Measurements from ENCODE around the gene OR5AL1.
"Not testable (repeated sequence)": the region's sequence is repeated elsewhere in the genome, so short reads cannot be mapped to it uniquely, and the experiment has no call there.

OR5AL1 gene

DNA sequence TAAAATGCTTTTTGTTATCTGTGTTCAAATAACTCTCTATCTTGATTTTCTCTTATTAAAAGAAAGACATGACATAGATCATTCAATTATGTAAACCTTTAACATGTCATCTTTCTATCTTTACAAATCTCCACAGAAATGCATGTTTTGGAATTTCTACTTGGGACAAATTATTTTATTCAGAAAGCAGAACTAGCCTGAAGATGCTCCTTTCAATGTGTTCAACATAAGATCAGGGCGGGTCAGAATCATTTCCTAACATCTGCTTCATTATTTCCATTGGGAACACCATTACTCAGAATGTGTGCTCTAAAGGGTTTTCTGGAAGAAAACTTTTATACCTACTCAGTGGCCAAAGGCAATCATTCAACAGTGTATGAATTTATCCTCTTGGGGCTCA, at the start of gene OR5AL1:
OR5AL1 (plus strand) TSS at position 301 of the 400 bp plus-strand sequence.
- in situ Hi-C loops (cut with MboI; ENCODE audit: low pct_unique_long_range_greater_than_20kb, low sequenced_read_pairs, unreplicated experiment), result no loop called here
- TF ChIP-seq, protein P1, sequence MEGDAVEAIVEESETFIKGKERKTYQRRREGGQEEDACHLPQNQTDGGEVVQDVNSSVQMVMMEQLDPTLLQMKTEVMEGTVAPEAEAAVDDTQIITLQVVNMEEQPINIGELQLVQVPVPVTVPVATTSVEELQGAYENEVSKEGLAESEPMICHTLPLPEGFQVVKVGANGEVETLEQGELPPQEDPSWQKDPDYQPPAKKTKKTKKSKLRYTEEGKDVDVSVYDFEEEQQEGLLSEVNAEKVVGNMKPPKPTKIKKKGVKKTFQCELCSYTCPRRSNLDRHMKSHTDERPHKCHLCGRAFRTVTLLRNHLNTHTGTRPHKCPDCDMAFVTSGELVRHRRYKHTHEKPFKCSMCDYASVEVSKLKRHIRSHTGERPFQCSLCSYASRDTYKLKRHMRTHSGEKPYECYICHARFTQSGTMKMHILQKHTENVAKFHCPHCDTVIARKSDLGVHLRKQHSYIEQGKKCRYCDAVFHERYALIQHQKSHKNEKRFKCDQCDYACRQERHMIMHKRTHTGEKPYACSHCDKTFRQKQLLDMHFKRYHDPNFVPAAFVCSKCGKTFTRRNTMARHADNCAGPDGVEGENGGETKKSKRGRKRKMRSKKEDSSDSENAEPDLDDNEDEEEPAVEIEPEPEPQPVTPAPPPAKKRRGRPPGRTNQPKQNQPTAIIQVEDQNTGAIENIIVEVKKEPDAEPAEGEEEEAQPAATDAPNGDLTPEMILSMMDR (IDR thresholded peaks at IDR 0.05; ENCODE audit: extremely low read depth, insufficient read depth, missing control alignments), result no peak
- no peak for DNase-seq (ENCODE audit: low spot score)

DNA sequence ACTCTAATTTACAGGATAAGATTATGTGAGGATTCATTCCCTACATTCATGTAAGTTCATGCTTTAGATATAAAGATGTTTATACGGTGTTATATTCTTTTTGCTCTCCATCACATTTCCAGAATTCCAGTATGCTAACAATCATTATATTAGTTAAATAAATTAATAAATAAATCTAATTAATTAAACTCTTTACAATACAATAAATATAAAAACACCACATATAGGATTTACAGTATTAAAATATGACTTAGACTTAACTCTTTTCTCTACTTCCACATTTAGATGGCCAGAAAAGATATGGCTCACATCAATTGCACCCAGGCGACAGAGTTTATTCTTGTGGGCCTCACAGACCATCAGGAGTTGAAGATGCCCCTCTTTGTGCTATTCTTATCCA, 37.2 kb upstream of the OR5AL1 start, which contains the start of gene OR8U1:
OR8U1 (plus strand) TSS at position 301 of the 400 bp plus-strand sequence; CDS start at position 301, 0 bp downstream.
- TF ChIP-seq, protein P1 (IDR thresholded peaks at IDR 0.05; ENCODE audit: extremely low read depth, insufficient read depth, missing control alignments), result no peak
- in situ Hi-C loops (cut with MboI; ENCODE audit: low pct_unique_long_range_greater_than_20kb, low sequenced_read_pairs, unreplicated experiment), result no loop called here
- no peak for DNase-seq (ENCODE audit: low spot score)

DNA sequence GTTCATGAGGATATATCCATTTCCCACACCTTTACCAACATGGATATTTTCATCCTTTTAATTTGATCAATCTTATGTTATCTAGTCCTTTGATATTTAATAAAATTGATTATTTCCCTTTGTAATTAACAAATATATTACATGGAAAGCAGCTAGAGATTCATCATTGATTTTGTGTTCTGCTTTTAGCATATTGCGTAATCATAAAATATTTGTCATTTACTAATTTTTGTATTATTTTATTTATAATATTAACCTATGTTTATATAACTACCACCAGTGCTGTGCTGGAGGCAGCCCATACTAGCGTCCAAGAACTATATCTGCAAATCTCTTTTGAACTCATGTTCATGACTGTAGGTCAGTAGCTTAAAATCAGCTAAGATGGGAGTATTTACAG, 32.4 kb upstream of the OR5AL1 start:
- TF ChIP-seq, protein P1 (IDR thresholded peaks at IDR 0.05; ENCODE audit: extremely low read depth, insufficient read depth, missing control alignments), result no peak
- in situ Hi-C loops (cut with MboI; ENCODE audit: low pct_unique_long_range_greater_than_20kb, low sequenced_read_pairs, unreplicated experiment), result no loop called here
- DNase-seq (ENCODE audit: low spot score), result no peak

DNA sequence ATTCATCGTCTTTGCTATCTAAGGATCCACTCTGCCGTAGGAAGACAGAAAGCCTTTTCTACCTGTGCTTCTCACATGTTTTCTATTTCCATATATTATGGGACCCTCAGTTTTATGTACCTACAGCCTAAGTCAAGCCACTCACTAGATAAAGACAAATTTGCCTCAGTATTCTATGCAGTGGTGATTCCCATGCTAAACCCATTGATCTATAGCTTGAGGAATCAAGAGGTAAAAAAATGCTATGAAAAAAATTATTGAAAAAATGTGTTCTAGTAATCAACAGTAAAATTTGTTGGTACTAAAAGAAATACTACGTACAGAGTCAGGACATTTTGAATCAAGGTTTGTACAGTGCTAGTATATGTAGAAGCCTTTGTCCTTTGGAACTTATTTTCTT, 18.1 kb upstream of the OR5AL1 start:
- TF ChIP-seq, protein P1 (IDR thresholded peaks at IDR 0.05; ENCODE audit: extremely low read depth, insufficient read depth, missing control alignments), result no peak
- DNase-seq (ENCODE audit: low spot score), result no peak
- in situ Hi-C loops (cut with MboI; ENCODE audit: low pct_unique_long_range_greater_than_20kb, low sequenced_read_pairs, unreplicated experiment), result no loop called here

DNA sequence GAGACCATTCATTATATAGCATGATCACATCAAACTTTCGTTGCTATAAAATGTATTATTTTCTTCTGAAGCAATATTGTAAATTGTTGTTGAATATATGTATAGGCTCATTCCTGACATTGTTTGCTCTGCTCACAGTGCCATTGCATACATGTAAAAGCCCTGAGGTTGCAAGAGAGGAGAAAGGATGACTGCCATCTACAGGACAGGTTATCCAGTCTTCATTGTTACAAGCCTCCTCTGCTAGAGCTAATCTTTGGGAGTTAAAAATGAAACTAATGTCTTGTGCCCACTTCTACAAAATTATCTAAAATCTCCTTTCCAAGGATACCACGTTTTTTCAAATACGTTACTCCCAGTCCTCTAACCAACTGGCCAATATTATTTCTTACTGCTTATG, 16.4 kb upstream of the OR5AL1 start:
- DNase-seq (ENCODE audit: low spot score), result no peak
- in situ Hi-C loops (cut with MboI; ENCODE audit: low pct_unique_long_range_greater_than_20kb, low sequenced_read_pairs, unreplicated experiment), result no loop called here
- TF ChIP-seq, protein P1 (IDR thresholded peaks at IDR 0.05; ENCODE audit: extremely low read depth, insufficient read depth, missing control alignments), result no peak

DNA sequence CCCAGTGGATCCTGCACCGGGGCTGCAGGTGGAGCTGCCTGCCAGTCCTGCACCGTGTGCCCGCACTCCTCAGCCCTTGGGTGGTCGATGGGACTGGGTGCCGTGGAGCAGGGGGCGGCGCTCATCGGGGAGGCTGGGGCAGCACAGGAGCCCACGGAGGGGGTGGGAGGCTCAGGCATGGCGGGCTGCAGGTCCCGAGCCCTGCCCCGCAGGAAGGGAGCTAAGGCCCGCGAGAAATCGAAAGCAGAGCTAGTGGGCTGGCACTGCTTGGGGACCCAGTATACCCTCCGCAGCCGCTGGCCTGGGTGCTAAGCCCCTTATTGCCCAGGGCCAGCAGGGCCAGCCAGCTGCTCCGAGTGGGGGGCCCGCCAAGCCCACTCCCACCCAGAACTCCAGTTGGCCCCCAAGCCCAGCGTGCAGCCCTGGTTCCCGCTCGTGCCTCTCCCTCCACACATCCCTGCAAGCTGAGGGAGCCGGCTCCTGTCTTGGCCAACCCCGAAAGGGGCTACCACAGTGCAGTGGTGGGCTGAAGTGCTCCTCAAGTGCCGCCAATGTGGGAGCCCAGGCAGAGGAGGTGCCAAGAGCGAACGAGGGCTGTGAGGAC, 10.5 kb upstream of the OR5AL1 start:
- in situ Hi-C loops (cut with MboI; ENCODE audit: low pct_unique_long_range_greater_than_20kb, low sequenced_read_pairs, unreplicated experiment), result not testable (repeated sequence)

DNA sequence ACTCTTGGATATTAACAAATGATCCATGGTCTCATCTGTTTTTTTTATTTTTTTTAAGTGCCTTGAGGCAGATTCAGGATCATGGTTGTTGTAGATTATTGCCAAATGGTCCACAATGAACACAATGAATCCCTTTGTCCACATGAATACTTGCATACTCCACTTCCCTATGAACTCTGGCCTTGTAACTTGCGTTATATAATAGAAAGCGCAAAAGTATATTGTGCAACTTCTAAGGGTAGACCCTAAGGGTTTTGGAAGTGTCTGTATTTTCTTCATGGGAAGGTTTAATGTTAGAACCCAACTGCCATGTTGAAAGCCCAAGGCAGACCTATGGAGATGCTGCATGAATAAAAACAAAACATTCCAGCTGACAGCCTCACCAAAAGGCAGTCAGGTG, 8.1 kb upstream of the OR5AL1 start:
- TF ChIP-seq, protein P1 (IDR thresholded peaks at IDR 0.05; ENCODE audit: extremely low read depth, insufficient read depth, missing control alignments), result no peak
- DNase-seq (ENCODE audit: low spot score), result no peak
- in situ Hi-C loops (cut with MboI; ENCODE audit: low pct_unique_long_range_greater_than_20kb, low sequenced_read_pairs, unreplicated experiment), result no loop called here

More for the DNA sequence above, 10.5 kb upstream of the OR5AL1 start:
- not testable (repeated sequence) for DNase-seq (ENCODE audit: low spot score)
